ENCODE measurements around the gene DLX5.

Gene DLX5

DNA sequence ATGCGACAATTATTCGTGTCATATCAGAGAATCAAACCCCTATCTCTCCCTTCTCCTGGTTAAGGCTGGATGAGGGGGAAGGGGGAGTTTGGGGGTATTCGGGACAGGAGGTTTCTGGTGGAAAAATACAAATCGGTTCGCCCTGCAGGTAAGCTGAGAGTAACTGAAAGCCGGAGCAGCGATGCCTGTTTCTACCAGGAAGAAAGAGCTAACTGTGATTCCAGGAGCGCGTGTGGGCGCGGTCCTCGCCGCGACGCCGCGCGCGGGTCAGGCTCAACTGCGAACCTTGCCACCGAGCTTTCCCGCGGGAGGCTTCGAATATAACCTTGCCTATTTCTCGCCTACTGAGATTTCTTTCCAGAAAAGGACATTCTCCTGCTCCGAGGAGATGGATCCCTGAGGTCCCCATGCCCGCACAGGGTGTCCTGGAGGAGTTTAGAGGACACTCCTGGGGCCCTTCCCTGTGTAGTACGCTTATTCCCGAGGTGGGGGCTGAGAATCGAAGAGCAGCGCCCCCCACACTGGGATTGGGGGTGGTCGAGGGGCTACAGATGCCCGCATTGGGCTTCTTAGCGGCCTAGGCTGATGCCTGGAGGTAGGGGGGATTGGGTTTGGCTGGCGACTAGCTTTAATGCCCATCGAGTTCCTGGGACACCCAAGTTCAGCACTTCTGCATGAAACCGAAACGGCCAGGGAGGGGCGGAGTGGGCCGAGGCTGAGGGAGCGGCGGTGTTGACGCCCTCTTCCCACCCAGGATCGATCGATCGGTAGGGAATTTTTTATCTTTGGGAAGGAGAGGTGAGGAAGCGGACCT is 32.2 kb downstream of the DLX5 start:
- DNase-seq (ENCODE audit: low read depth, low spot score), result peak; percentile 11

GRCh38 chr7:96991546-96992191 is 33.0 kb downstream of the DLX5 start:
- DNase-seq (ENCODE audit: low read depth, low spot score), result peak; percentile 9

- no peak for DNase-seq (ENCODE audit: low read depth, low spot score)
These were observed 34.7 kb downstream of the DLX5 start for GRCh38 chr7:96989859-96990317.

DNA sequence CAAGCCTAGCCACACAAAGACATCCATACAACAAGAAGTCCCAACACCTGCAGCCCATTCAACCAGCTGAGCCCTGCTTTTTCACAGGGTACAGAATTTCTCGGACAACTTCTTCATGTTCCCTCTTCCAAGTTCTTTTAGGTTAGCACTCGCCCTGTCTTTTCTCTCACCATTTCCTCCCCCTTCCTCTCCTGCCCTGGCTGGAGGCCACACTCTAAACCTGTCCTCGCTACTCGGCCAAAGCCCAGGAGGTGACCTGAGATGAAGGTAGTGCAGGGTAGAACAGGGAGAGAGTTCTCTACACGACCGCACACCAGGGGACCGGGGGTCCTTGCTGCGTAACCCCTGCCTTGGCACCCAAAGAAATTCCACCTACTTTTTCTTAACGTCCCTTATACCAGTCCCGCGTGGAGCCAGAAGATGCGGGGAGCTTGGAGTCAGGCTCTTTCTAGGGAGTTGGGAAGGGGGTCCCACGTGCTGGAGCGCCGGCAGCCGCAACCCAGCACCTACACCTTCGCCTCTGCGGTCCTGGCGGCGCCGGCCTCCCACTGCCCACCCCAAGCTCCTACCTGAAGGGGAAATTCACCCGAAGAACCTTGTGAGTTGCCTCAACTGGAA is 35.3 kb downstream of the DLX5 start:
- DNase-seq (ENCODE audit: low read depth, low spot score), result peak; percentile 55

GRCh38 chr7:96987719-96988118 is 36.9 kb downstream of the DLX5 start:
- DNase-seq (ENCODE audit: low read depth, low spot score), result no peak

GRCh38 chr7:96986901-96987300 is 37.7 kb downstream of the DLX5 start:
- DNase-seq (ENCODE audit: low read depth, low spot score), result no peak

DNA sequence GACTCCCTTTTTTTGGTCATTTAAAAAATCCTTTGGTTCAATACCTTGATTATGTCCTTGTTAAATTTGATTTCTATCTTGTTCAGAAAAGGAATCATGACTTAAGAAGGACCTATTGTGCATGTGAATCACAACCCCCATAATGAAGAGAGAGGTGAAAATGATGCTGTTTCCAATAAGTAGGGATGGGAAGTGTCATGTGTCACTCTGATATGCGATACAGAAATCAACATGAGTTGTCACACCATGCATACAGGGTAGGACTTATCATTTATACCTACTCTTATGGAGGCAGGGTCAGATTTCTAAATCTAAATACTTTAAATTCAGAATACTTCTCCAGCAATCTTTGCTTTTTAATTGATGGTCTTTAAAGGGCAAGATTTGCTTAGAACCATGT is 38.6 kb downstream of the DLX5 start:
- DNase-seq (ENCODE audit: low read depth, low spot score), result no peak

GRCh38 chr7:96982586-96982985 is 42.0 kb downstream of the DLX5 start:
- DNase-seq (ENCODE audit: low read depth, low spot score), result no peak

DNA sequence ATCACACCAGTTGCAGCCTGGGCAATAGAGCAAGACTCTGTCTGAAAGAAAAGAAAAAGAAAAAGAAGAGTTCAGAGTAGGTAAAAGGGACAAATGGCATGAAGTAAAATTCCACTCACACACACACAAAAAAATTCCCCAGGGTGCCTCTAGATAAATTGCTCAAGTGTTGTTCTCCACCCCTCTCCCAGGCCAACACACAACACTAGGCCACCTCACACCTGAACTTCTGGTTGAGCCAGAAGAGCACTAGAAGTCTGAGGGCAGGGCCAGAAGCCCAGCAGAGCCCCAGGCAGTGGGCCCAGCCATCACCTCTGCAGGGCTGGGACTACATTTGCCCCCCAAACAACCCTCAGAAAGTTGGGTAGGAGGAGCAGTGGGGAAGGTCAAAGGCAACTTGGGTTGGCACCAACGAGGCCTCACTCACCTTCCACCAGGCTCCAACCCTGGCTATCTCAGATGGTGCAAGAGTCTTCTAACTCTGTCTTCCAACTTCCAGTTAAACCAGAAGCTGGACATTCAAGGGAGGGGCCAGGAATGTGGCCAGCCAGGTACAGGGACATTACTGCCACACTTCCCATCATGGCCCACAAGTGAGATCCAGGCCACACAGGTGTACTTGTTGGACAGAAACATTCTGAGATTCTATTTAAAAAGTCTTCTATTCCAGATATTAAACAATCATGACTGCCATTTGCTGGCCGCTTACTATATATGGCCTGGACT is 44.9 kb downstream of the DLX5 start:
- no peak for DNase-seq (ENCODE audit: low read depth, low spot score)

- no peak for DNase-seq (ENCODE audit: low read depth, low spot score)
These were observed 47.2 kb downstream of the DLX5 start for GRCh38 chr7:96977445-96977844.

GRCh38 chr7:96976106-96976505 is 48.5 kb downstream of the DLX5 start:
- DNase-seq (ENCODE audit: low read depth, low spot score), result no peak

DNA sequence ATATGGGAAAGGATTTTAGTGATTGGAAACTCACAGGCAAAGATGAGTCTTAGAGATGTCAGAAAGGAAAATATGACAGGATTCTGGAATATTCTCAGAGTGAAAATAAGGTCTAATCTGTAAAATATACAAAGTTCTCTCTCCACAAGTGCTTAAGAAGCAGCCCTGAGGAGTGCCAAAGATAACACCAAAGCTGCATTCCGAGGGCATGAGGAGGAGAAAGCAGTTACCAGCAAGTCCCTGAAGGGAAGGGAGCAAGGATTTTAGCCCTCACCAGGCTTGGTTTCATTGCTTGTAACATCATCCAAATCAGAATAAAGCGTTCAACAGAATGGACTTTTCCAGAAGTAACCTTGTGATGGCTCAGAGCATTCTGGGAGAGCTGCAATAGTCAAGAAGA is 50.6 kb downstream of the DLX5 start:
- no peak for DNase-seq (ENCODE audit: low read depth, low spot score)

DNA sequence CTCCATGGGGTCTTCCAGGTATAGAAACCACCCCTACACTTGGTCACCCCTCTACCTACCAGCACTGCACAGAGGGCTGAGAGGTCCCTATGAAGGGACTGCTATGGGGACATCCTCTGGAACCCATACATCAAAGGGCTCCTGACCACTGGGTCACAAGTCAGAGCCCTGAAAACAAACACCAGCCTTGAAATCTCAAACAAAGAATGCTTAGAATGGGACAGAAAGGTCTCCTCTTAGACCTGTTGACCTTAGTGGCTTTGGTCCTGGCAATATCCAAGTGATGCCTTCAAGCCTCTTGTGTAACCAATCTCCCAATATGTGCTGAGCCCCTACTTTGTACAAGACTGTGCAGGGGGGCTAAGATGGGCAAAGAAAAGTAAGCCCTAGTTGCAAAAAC is 53.9 kb downstream of the DLX5 start:
- no peak for DNase-seq (ENCODE audit: low read depth, low spot score)

All from ELF-1 (cell line).